WERI-Rb-1 (cell line): ENCODE data around the gene SEMA5A.

Experiments
- DNase-seq: peaks from one replicate; pipeline ENCODE4 v3.0.0-alpha.2; 2020
- H3K27ac ChIP-seq: fragments of 250-450 bp; sonication (Bioruptor Pico); 2 replicates; pipeline ENCODE4 v1.5.1; 2020; ENCODE audit warnings: mild to moderate bottlenecking, moderate library complexity
- H3K27me3 ChIP-seq: fragments of 250-450 bp; sonication (Bioruptor Pico); 2 replicates; pipeline ENCODE4 v1.5.1; 2021; ENCODE audit warnings: mild to moderate bottlenecking, low read depth, moderate library complexity; ENCODE audit not compliant: insufficient read depth, severe bottlenecking
- H3K36me3 ChIP-seq: fragments of 250-450 bp; sonication (Bioruptor Pico); 2 replicates; pipeline ENCODE4 v1.5.1; 2020; ENCODE audit warnings: mild to moderate bottlenecking, moderate library complexity
- H3K4me3 ChIP-seq: 2 replicates; pipeline ENCODE4 v1.5.1; 2011; ENCODE audit warnings: low read depth, mild to moderate bottlenecking, control low read depth, low read length
- H3K9me3 ChIP-seq: fragments of 250-450 bp; sonication (Bioruptor Pico); 2 replicates; pipeline ENCODE4 v1.5.1; 2021; ENCODE audit warnings: mild to moderate bottlenecking, moderate library complexity; ENCODE audit not compliant: severe bottlenecking
- CTCF ChIP-seq: IDR thresholded peaks from 2 replicates; pipeline ENCODE4 v1.5.1; 2011; ENCODE audit warnings: low read depth, mild to moderate bottlenecking, control low read depth, inconsistent platforms, low read length

SEMA5A gene

GRCh38 chr5:9278921-9279603, 266.8 kb downstream of the SEMA5A start:
- TF ChIP-seq CTCF, result no peak
- DNase-seq, result no peak
- no peaks in the 10 kb centered on the region for H3K36me3 ChIP-seq

GRCh38 chr5:9269014-9269413, 276.9 kb downstream of the SEMA5A start:
- TF ChIP-seq CTCF, result no peak
- DNase-seq, result no peak
- H3K9me3 ChIP-seq, result no peaks in the 10 kb centered on the region
- H3K4me3 ChIP-seq, result no peak overlapping the region
- no peak overlapping the region for H3K27ac ChIP-seq
- H3K36me3 ChIP-seq, result no peaks in the 10 kb centered on the region
- no peaks in the 10 kb centered on the region for H3K27me3 ChIP-seq

More at GRCh38 chr5:9278921-9279603, 266.8 kb downstream of the SEMA5A start:
- Histone ChIP-seq H3K4me3 (no peak overlapping the region), H3K27ac (no peak overlapping the region), H3K9me3 (peaks cover 5% of the 10 kb centered on the region), H3K27me3 (no peaks in the 10 kb centered on the region)

GRCh38 chr5:9268226-9268625, 277.6 kb downstream of the SEMA5A start:
- no peak for TF ChIP-seq CTCF
- no peaks in the 10 kb centered on the region for H3K9me3 ChIP-seq
- H3K36me3 ChIP-seq, result no peaks in the 10 kb centered on the region
- DNase-seq, result no peak
- H3K27me3 ChIP-seq, result no peaks in the 10 kb centered on the region
- no peak overlapping the region for H3K27ac ChIP-seq
- no peak overlapping the region for H3K4me3 ChIP-seq

- TF ChIP-seq CTCF, result no peak
- Histone ChIP-seq H3K36me3 (no peaks in the 10 kb centered on the region), H3K9me3 (no peaks in the 10 kb centered on the region), H3K4me3 (no peak overlapping the region), H3K27me3 (no peaks in the 10 kb centered on the region), H3K27ac (no peak overlapping the region)
- DNase-seq, result no peak
These were observed 280.2 kb downstream of the SEMA5A start for GRCh38 chr5:9265441-9266287.

- DNase-seq, result no peak
- Histone ChIP-seq H3K4me3 (no peak overlapping the region), H3K27me3 (no peaks in the 10 kb centered on the region), H3K27ac (no peak overlapping the region), H3K9me3 (no peaks in the 10 kb centered on the region), H3K36me3 (no peaks in the 10 kb centered on the region)
- TF ChIP-seq CTCF, result no peak
These were observed 281.6 kb downstream of the SEMA5A start for GRCh38 chr5:9264301-9264700.
